ENCODE measurements around the gene TELO2. TPM values are rescaled to one million over a fixed set of nuclear protein-coding genes. Genes with fewer than 3 reads are reported as not detected.

The TELO2 gene
- total and polyA plus RNA-seq, 2 experiments from 2014 or later: 51.6 to 58.7 TPM

GRCh38 chr16:1489077-1489476 lies 4.1 kb upstream of the TELO2 start:
- TF ChIP-seq CTCF (IDR thresholded peaks at IDR 0.05; ENCODE audit: low read depth, low read length): no peak
- Histone ChIP-seq H3K4me1 (ENCODE audit: low read depth) (peaks cover 6% of the 10 kb centered on the region), H3K36me3 (no peaks in the 10 kb centered on the region), H3K27ac (no peak overlapping the region), H3K27me3 (peaks cover 6% of the 10 kb centered on the region), H3K4me3 (no peak overlapping the region), H3K9me3 (ENCODE audit: low read depth) (no peaks in the 10 kb centered on the region)
- DNase-seq (ENCODE audit: low read depth in 1 of 2, low spot score in 1 of 2): no peak

- Histone ChIP-seq H3K36me3 (peaks cover 3% of the 10 kb centered on the region), H3K4me3 (no peak overlapping the region), H3K27me3 (no peaks in the 10 kb centered on the region), H3K9me3 (ENCODE audit: low read depth) (no peaks in the 10 kb centered on the region), H3K27ac (no peak overlapping the region), H3K4me1 (ENCODE audit: low read depth) (peaks cover 8% of the 10 kb centered on the region)
- DNase-seq (ENCODE audit: low read depth in 1 of 2, low spot score in 1 of 2): no peak
- TF ChIP-seq CTCF (IDR thresholded peaks at IDR 0.05; ENCODE audit: low read depth, low read length): no peak
Observed at GRCh38 chr16:1491327-1491726, 1.8 kb upstream of the TELO2 start.

- peaks cover 8% of the 10 kb centered on the region for H3K4me1 ChIP-seq (ENCODE audit: low read depth)
- no peak for TF ChIP-seq CTCF (IDR thresholded peaks at IDR 0.05; ENCODE audit: low read depth, low read length)
- no peak for DNase-seq (ENCODE audit: low read depth in 1 of 2, low spot score in 1 of 2)
Observed at GRCh38 chr16:1492082-1492922, 858 bp upstream of the TELO2 start.

GRCh38 chr16:1493746-1494094 lies 560 bp downstream of the TELO2 start:
- Histone ChIP-seq H3K4me3 (peak overlapping the region; percentile 76), H3K36me3 (peaks cover 3% of the 10 kb centered on the region), H3K9me3 (ENCODE audit: low read depth) (no peaks in the 10 kb centered on the region), H3K27me3 (no peaks in the 10 kb centered on the region), H3K27ac (peak overlapping the region; percentile 97), H3K4me1 (ENCODE audit: low read depth) (peaks cover 8% of the 10 kb centered on the region)
- DNase-seq (ENCODE audit: low read depth in 1 of 2, low spot score in 1 of 2): peak in 1 of 2 donors; percentile 31
- no peak for TF ChIP-seq CTCF (IDR thresholded peaks at IDR 0.05; ENCODE audit: low read depth, low read length)

More at GRCh38 chr16:1492082-1492922, 858 bp upstream of the TELO2 start:
- Histone ChIP-seq H3K36me3 (peaks cover 3% of the 10 kb centered on the region), H3K4me3 (peak overlapping the region; percentile 76), H3K27me3 (no peaks in the 10 kb centered on the region), H3K9me3 (ENCODE audit: low read depth) (no peaks in the 10 kb centered on the region), H3K27ac (peak overlapping the region; percentile 97)

- DNase-seq (ENCODE audit: low read depth in 1 of 2, low spot score in 1 of 2): peak; percentile 47 to 88
- TF ChIP-seq CTCF (IDR thresholded peaks at IDR 0.05; ENCODE audit: low read depth, low read length): peak; percentile 80
- Histone ChIP-seq H3K36me3 (peaks cover 3% of the 10 kb centered on the region), H3K4me3 (peak overlapping the region; percentile 76), H3K27me3 (no peaks in the 10 kb centered on the region), H3K27ac (no peak overlapping the region), H3K4me1 (ENCODE audit: low read depth) (peaks cover 8% of the 10 kb centered on the region), H3K9me3 (ENCODE audit: low read depth) (no peaks in the 10 kb centered on the region)
Observed at GRCh38 chr16:1494129-1494640, 1.0 kb downstream of the TELO2 start.

Data from cardiac muscle cell (in vitro differentiated cells and primary cell).